OCI-LY3 (cell line): ENCODE data around the gene ARHGAP22.

Source experiments
- H2AFZ ChIP-seq: fragments of 200-600, 300-600 bp; shearing (Covaris generic); 2 replicates; pipeline ENCODE4 v1.6.0; 2014; ENCODE audit warnings: antibody characterized with exemption, low read depth, low read length
- H3K27ac ChIP-seq: fragments of 200-600, 300-600 bp; sonication (generic); 2 replicates; pipeline ENCODE4 v1.5.1; 2014; ENCODE audit warnings: mild to moderate bottlenecking, low read length, moderate library complexity, mixed read lengths
- H3K27me3 ChIP-seq: fragments of 200-600, 300-600 bp; sonication (generic); 2 replicates; pipeline ENCODE4 v1.6.1; 2014; ENCODE audit warnings: low read depth, low read length, mixed read lengths
- H3K36me3 ChIP-seq: fragments of 200-600, 300-600 bp; sonication (generic); replicated peaks from 2 replicates; pipeline ENCODE3; 2014; ENCODE audit warnings: low read depth, low read length, mixed read lengths
- H3K4me1 ChIP-seq: fragments of 300-600, 200-600 bp; sonication (generic); 2 replicates; pipeline ENCODE4 v1.6.1; 2014; ENCODE audit warnings: low read length, mixed read lengths
- H3K4me2 ChIP-seq: fragments of 200-600, 300-600 bp; sonication (generic); 2 replicates; pipeline ENCODE4 v1.6.1; 2014; ENCODE audit warnings: low read length, mixed read lengths
- H3K4me3 ChIP-seq: fragments of 300-600, 200-600 bp; sonication (generic); 2 replicates; pipeline ENCODE4 v1.5.1; 2014; ENCODE audit warnings: antibody characterized with exemption, mild to moderate bottlenecking, low read length, moderate library complexity
- H3K79me2 ChIP-seq: fragments of 300-600, 200-600 bp; shearing (Covaris generic); 2 replicates; pipeline ENCODE4 v1.6.1; 2014; ENCODE audit warnings: mild to moderate bottlenecking, low read length, mixed read lengths
- H3K9ac ChIP-seq: fragments of 300-600, 200-600 bp; shearing (Covaris generic); 2 replicates; pipeline ENCODE4 v1.6.0; 2014; ENCODE audit warnings: mild to moderate bottlenecking, low read length, moderate library complexity
- H3K9me3 ChIP-seq: fragments of 200-600, 300-600 bp; shearing (Covaris generic); 2 replicates; pipeline ENCODE4 v1.6.1; 2014; ENCODE audit warnings: low read length, mixed read lengths; ENCODE audit not compliant: insufficient read depth
- H4K20me1 ChIP-seq: fragments of 200-600, 300-600 bp; sonication (generic); 2 replicates; pipeline ENCODE4 v1.6.1; 2016; ENCODE audit warnings: low read length, mixed read lengths; ENCODE audit not compliant: insufficient read depth
- CTCF ChIP-seq: fragments of 200-600, 300-600 bp; sonication (generic); IDR thresholded peaks from 2 replicates; pipeline ENCODE4 v1.5.1; 2014; ENCODE audit warnings: antibody characterized with exemption, low read length, low read depth
- EZH2phosphoT487 ChIP-seq: fragments of 200-600 bp; shearing (Covaris generic); IDR thresholded peaks from 2 replicates; pipeline ENCODE4 v1.6.1; 2018; ENCODE audit warnings: antibody characterized with exemption, mixed run types, low read depth

ARHGAP22 gene

GRCh38 chr10:48572414-48572813 is 32.5 kb downstream of the ARHGAP22 start:
- H3K9ac ChIP-seq: no peak overlapping the region
- H3K36me3 ChIP-seq: no peaks in the 10 kb centered on the region
- no peak overlapping the region for H3K27ac ChIP-seq
- H2AFZ ChIP-seq: no peak overlapping the region
- peaks cover 22% of the 10 kb centered on the region for H3K4me1 ChIP-seq
- no peaks in the 10 kb centered on the region for H3K79me2 ChIP-seq
- no peak for TF ChIP-seq EZH2phosphoT487
- no peak for TF ChIP-seq CTCF
- H3K9me3 ChIP-seq: no peaks in the 10 kb centered on the region
- no peak overlapping the region for H3K4me2 ChIP-seq
- no peak overlapping the region for H3K4me3 ChIP-seq
- no peaks in the 10 kb centered on the region for H4K20me1 ChIP-seq
- H3K27me3 ChIP-seq: no peaks in the 10 kb centered on the region

GRCh38 chr10:48568546-48568945 is 36.3 kb downstream of the ARHGAP22 start:
- no peak for TF ChIP-seq EZH2phosphoT487
- no peak for TF ChIP-seq CTCF

GRCh38 chr10:48568131-48568530 is 36.7 kb downstream of the ARHGAP22 start:
- no peak overlapping the region for H3K4me2 ChIP-seq
- no peaks in the 10 kb centered on the region for H3K4me1 ChIP-seq
- no peaks in the 10 kb centered on the region for H4K20me1 ChIP-seq
- no peak overlapping the region for H3K9ac ChIP-seq
- no peaks in the 10 kb centered on the region for H3K36me3 ChIP-seq
- H3K27ac ChIP-seq: no peak overlapping the region
- H3K79me2 ChIP-seq: no peaks in the 10 kb centered on the region
- H2AFZ ChIP-seq: no peak overlapping the region
- no peaks in the 10 kb centered on the region for H3K9me3 ChIP-seq
- no peak for TF ChIP-seq CTCF
- no peaks in the 10 kb centered on the region for H3K27me3 ChIP-seq
- no peak overlapping the region for H3K4me3 ChIP-seq

More at GRCh38 chr10:48568546-48568945, 36.3 kb downstream of the ARHGAP22 start:
- Histone ChIP-seq H3K27me3 (no peaks in the 10 kb centered on the region), H3K4me2 (no peak overlapping the region), H3K4me3 (no peak overlapping the region), H4K20me1 (no peaks in the 10 kb centered on the region), H3K79me2 (no peaks in the 10 kb centered on the region), H3K4me1 (no peaks in the 10 kb centered on the region), H2AFZ (no peak overlapping the region), H3K36me3 (no peaks in the 10 kb centered on the region), H3K9ac (no peak overlapping the region), H3K9me3 (no peaks in the 10 kb centered on the region), H3K27ac (no peak overlapping the region)

DNA sequence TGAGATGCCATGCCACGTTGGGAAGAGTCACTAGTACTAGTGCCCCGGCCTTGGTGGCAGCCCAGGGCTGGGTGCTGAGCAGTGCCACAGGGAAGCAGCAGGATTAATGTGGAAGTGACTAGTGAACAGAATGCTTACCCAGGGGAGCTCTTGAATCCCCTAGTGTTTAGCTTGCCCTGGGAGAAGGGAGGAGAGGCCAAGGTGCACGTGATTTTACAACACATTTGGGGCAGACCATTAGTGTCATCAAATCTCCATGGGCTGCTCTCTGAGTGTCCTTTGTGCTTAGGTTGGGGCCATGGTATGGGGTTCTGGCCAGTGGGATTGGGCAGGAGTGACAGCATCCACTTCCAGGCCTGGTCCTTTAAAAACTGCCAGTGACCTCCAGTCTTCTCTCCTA is 37.5 kb downstream of the ARHGAP22 start:
- H3K27ac ChIP-seq: no peak overlapping the region
- no peak overlapping the region for H3K4me3 ChIP-seq

More for the DNA sequence above, 37.5 kb downstream of the ARHGAP22 start:
- TF ChIP-seq CTCF (no peak), EZH2phosphoT487 (no peak)
- no peaks in the 10 kb centered on the region for H3K4me1 ChIP-seq
- no peak overlapping the region for H3K4me2 ChIP-seq
- no peak overlapping the region for H2AFZ ChIP-seq
- H3K27me3 ChIP-seq: no peaks in the 10 kb centered on the region
- H3K9ac ChIP-seq: no peak overlapping the region
- no peaks in the 10 kb centered on the region for H3K9me3 ChIP-seq
- no peaks in the 10 kb centered on the region for H3K79me2 ChIP-seq
- no peaks in the 10 kb centered on the region for H3K36me3 ChIP-seq
- H4K20me1 ChIP-seq: no peaks in the 10 kb centered on the region
